SK-N-MC (cell line): ENCODE results near the gene CLRN1.

Experiments
- EZH2 ChIP-seq: fragments of 200-600 bp; sonication (generic); IDR thresholded peaks from one replicate; pipeline ENCODE4 v1.6.1; 2017; ENCODE audit warnings: antibody characterized with exemption
- FOXP2 ChIP-seq: optimal IDR thresholded peaks from 2 replicates; pipeline ENCODE3; 2011; ENCODE audit warnings: mild to moderate bottlenecking, moderate library complexity; ENCODE audit not compliant: insufficient read depth; ENCODE audit errors: extremely low read length, control extremely low read depth
- POLR2AphosphoS5 ChIP-seq: IDR thresholded peaks from 2 replicates; pipeline ENCODE4 v1.6.1; 2012; ENCODE audit warnings: mild to moderate bottlenecking, low read depth, low read length, borderline replicate concordance

DNA sequence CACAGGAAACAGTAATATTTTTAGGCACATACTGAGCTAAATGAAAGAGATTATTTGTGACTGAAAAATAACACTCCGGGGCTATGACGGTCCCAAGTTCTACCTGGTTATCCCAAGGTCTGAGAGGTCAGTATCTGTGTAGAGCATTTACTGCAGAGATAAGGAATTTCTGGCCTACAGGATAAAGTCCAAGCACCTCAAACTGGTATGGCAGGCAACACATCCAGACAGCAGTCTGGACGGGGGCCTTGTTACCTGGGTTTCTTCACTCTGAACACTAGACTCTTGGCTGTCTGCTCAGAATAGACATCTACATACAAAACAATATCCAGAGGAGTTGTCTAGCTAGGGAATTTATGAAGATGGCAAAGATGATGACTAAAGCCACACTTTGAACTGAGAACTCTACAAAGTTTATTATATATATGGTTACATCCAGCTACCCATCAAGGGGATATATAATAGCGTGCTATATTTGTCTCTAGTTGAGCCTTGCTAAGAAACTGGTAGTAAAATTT is 42.0 kb upstream of the CLRN1 start:
- TF ChIP-seq EZH2 (no peak), POLR2AphosphoS5 (no peak), FOXP2 (no peak)
